GM12891 (cell line): ENCODE measurements around the gene CAPZA3. TPM values are rescaled to one million over a fixed set of nuclear protein-coding genes. Genes with fewer than 3 reads are reported as not detected.
"Not testable (repeated sequence)": the region's sequence is repeated elsewhere in the genome, so short reads cannot be mapped to it uniquely, and the experiment has no call there.

ENCODE experiments used
- DNase-seq: peaks from one replicate; pipeline ENCODE4 v3.0.0; 2011; ENCODE audit warnings: low spot score; ENCODE audit not compliant: insufficient read length
- FAIRE-seq: peaks from 2 replicates; lab custom pipeline; 2011; peaks lifted over from hg19 to GRCh38; lab: Jason Lieb, UNC
- PAX5 ChIP-seq: IDR thresholded peaks from 2 replicates; pipeline ENCODE4 v1.6.1; 2011; ENCODE audit warnings: low read length, moderate library complexity, mild to moderate bottlenecking; ENCODE audit not compliant: insufficient read depth, severe bottlenecking
- POLR2A ChIP-seq: IDR thresholded peaks from 2 replicates; pipeline ENCODE4 v1.6.1; 2011; ENCODE audit warnings: low read depth, low read length, control low read depth
- POLR2AphosphoS5 ChIP-seq: IDR thresholded peaks from 2 replicates; pipeline ENCODE4 v1.6.1; 2011; ENCODE audit warnings: low read depth, low read length, control low read depth
- POU2F2 ChIP-seq: IDR thresholded peaks from 2 replicates; pipeline ENCODE4 v1.6.1; 2011; ENCODE audit warnings: low read depth, mild to moderate bottlenecking, control low read depth, low read length, moderate library complexity
- SPI1 ChIP-seq: IDR thresholded peaks from 2 replicates; pipeline ENCODE4 v1.6.1; 2011; ENCODE audit warnings: low read depth, low read length, control low read depth
- TAF1 ChIP-seq: IDR thresholded peaks from 2 replicates; pipeline ENCODE4 v1.6.1; 2011; ENCODE audit warnings: low read depth, low read length, control low read depth
- polyA plus RNA-seq: library from polyadenylated mRNA; unstranded; fragments of >200 nt; gene quantifications from one replicate; pipeline ENCODE4 v1.2.1, GENCODE V29; 2012; ENCODE audit warnings: low read depth, missing spikeins, inconsistent platforms; ENCODE audit not compliant: missing spikeins

Gene CAPZA3
- not detected for polyA plus RNA-seq

- DNase-seq = no peak
- FAIRE-seq = no peak
- TF ChIP-seq POLR2A = no peak
- no peak for TF ChIP-seq TAF1
- TF ChIP-seq POLR2AphosphoS5 = no peak
- TF ChIP-seq POU2F2 = no peak
- no peak for TF ChIP-seq SPI1
- no peak for TF ChIP-seq PAX5
These were observed at the start of gene CAPZA3, which contains the start of gene PLCZ1 for GRCh38 chr12:18737819-18738218. CAPZA3 (plus strand) TSS chr12:18738119; CDS start chr12:18738269, 150 bp downstream. PLCZ1 (minus strand) TSS chr12:18738012; CDS start chr12:18737371, 641 bp downstream.

GRCh38 chr12:18689771-18690170 is 48.1 kb upstream of the CAPZA3 start:
- FAIRE-seq (no peak), DNase-seq (no peak)
- TF ChIP-seq SPI1 = no peak
- no peak for TF ChIP-seq PAX5
- no peak for TF ChIP-seq POLR2AphosphoS5
- no peak for TF ChIP-seq POLR2A
- no peak for TF ChIP-seq POU2F2
- TF ChIP-seq TAF1 = no peak

- DNase-seq (no peak), FAIRE-seq (no peak)
- no peak for TF ChIP-seq POLR2AphosphoS5
- no peak for TF ChIP-seq POLR2A
- TF ChIP-seq PAX5 = no peak
- no peak for TF ChIP-seq SPI1
- no peak for TF ChIP-seq TAF1
- no peak for TF ChIP-seq POU2F2
These were observed 47.3 kb upstream of the CAPZA3 start for GRCh38 chr12:18690653-18691052.

GRCh38 chr12:18693986-18694385 is 43.9 kb upstream of the CAPZA3 start:
- DNase-seq, FAIRE-seq: not testable (repeated sequence)

- FAIRE-seq = no peak
- DNase-seq = no peak
- TF ChIP-seq TAF1 = no peak
- TF ChIP-seq POLR2AphosphoS5 = no peak
- TF ChIP-seq POU2F2 = no peak
- TF ChIP-seq PAX5 = no peak
- TF ChIP-seq POLR2A = no peak
- TF ChIP-seq SPI1 = no peak
These were observed 40.8 kb upstream of the CAPZA3 start for GRCh38 chr12:18696971-18697602.

- DNase-seq = no peak
- FAIRE-seq = no peak
- TF ChIP-seq SPI1 = no peak
- no peak for TF ChIP-seq POLR2A
- TF ChIP-seq POLR2AphosphoS5 = no peak
- TF ChIP-seq POU2F2 = no peak
- TF ChIP-seq TAF1 = no peak
- no peak for TF ChIP-seq PAX5
These were observed 37.6 kb upstream of the CAPZA3 start for GRCh38 chr12:18700271-18700670.

GRCh38 chr12:18703321-18703720 is 34.6 kb upstream of the CAPZA3 start:
- DNase-seq (no peak), FAIRE-seq (no peak)
- no peak for TF ChIP-seq POLR2A
- TF ChIP-seq TAF1 = no peak
- TF ChIP-seq SPI1 = no peak
- TF ChIP-seq PAX5 = no peak
- TF ChIP-seq POLR2AphosphoS5 = no peak
- TF ChIP-seq POU2F2 = no peak

GRCh38 chr12:18703911-18704310 is 34.0 kb upstream of the CAPZA3 start:
- no peak for TF ChIP-seq POU2F2
- no peak for TF ChIP-seq POLR2A
- no peak for TF ChIP-seq POLR2AphosphoS5
- TF ChIP-seq TAF1 = no peak
- TF ChIP-seq SPI1 = no peak
- no peak for TF ChIP-seq PAX5
- DNase-seq = no peak
- no peak for FAIRE-seq

GRCh38 chr12:18706798-18707197 is 31.1 kb upstream of the CAPZA3 start:
- DNase-seq = no peak
- FAIRE-seq = no peak
- TF ChIP-seq SPI1 (no peak), TAF1 (no peak), POLR2A (no peak), PAX5 (no peak), POU2F2 (no peak), POLR2AphosphoS5 (no peak)

GRCh38 chr12:18716236-18716635 is 21.7 kb upstream of the CAPZA3 start:
- no peak for TF ChIP-seq POU2F2
- no peak for TF ChIP-seq SPI1
- DNase-seq (no peak), FAIRE-seq (no peak)

- DNase-seq (no peak), FAIRE-seq (no peak)
- TF ChIP-seq PAX5 = no peak
These were observed 19.5 kb upstream of the CAPZA3 start for GRCh38 chr12:18718462-18718861.
